ENCODE results near the gene AGBL5.

AGBL5 gene

DNA sequence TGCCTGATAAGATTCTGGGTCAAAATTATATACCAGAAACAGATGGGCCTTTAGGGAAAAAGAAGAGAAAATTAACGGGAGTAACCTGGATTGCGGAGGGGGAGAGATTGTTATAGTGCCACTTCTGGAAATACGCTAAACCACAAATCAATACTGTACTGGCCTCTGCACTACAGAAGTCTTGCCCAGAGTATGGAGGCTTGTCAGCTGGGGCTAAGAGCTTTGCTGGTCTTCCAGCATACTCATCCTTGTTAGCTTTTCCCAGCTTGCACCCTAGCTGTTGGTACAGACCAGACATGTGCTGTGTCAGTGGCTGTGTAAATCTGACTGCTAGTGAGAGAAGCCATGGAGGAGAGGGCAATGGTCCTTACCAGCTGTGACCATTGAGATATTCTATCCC, 8.9 kb downstream of the AGBL5 start:
- ChIA-PET CTCF (no interaction called here), POLR2A (interaction anchor here (0.5 to 2.7 kb wide), 4 partner anchors 10 to 105 kb away, joined by 4 to 13 read pairs (median 4); partner anchors contain the start of genes AGBL5 and OST4)
- DNase-seq (ENCODE audit: low read depth, low spot score) = no peak
- TF ChIP-seq, protein P1, sequence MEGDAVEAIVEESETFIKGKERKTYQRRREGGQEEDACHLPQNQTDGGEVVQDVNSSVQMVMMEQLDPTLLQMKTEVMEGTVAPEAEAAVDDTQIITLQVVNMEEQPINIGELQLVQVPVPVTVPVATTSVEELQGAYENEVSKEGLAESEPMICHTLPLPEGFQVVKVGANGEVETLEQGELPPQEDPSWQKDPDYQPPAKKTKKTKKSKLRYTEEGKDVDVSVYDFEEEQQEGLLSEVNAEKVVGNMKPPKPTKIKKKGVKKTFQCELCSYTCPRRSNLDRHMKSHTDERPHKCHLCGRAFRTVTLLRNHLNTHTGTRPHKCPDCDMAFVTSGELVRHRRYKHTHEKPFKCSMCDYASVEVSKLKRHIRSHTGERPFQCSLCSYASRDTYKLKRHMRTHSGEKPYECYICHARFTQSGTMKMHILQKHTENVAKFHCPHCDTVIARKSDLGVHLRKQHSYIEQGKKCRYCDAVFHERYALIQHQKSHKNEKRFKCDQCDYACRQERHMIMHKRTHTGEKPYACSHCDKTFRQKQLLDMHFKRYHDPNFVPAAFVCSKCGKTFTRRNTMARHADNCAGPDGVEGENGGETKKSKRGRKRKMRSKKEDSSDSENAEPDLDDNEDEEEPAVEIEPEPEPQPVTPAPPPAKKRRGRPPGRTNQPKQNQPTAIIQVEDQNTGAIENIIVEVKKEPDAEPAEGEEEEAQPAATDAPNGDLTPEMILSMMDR (IDR thresholded peaks at IDR 0.05; ENCODE audit: insufficient read depth, low read length, missing control alignments) = no peak
- no peak overlapping the region for H3K4me3 ChIP-seq (ENCODE audit: low read depth, low read length)

DNA sequence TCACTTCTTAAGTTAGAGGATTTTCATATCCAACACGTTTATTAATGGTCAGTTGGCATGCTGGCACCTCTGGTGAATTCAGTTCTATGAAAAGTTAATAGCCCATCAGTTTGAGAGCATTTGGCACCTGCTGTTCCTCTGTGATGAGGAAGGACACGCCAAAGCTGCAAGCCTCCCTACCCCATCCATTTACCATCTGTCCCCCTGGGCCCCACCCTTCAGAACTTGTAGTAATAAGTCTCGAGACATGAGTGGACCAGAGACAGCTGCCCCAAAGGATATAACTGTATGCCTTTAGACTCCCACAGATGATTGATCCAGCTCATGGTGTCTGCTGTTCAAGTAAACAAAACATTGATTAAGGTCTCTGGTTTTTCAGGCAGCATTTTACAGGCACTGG, 13.7 kb downstream of the AGBL5 start:
- ChIA-PET POLR2A (interaction anchor here (0.6 to 1.6 kb wide), 4 partner anchors 8 to 262 kb away, joined by 3 to 8 read pairs (median 6); no protein-coding TSS in a partner anchor), CTCF (interaction anchor here (0.7 to 1.3 kb wide), 4 partner anchors 9 to 15 kb away, joined by 3 to 4 read pairs (median 3); partner anchors contain the start of gene EMILIN1)
- DNase-seq (ENCODE audit: low read depth, low spot score) = no peak
- no peak overlapping the region for H3K4me3 ChIP-seq (ENCODE audit: low read depth, low read length)
- TF ChIP-seq, protein P1 (IDR thresholded peaks at IDR 0.05; ENCODE audit: insufficient read depth, low read length, missing control alignments) = no peak

DNA sequence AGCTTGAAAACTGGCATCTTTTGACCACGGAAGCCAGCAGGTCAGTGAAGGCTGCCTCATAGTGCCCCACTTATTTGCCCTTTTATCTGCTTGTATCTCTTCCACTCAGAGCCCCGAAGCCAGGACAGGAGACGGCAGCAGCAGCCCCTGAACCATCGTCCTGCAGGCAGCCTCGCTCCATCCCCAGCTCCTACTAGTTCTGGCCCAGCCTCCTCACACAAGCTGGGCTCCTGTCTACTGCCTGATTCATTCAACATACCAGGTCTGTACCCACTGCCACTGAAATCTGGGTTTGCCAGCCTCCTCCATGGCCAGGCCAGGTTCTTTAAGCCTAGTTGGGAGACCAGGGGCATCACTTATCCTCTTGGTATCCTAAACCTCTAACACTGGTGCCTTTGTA, 15.9 kb downstream of the AGBL5 start:
- POLR2A ChIA-PET = interaction anchor here (1.0 to 2.6 kb wide), 5 partner anchors 9 to 17 kb away, joined by 3 to 14 read pairs (median 4); partner anchors contain the start of genes AGBL5 and EMILIN1

DNA sequence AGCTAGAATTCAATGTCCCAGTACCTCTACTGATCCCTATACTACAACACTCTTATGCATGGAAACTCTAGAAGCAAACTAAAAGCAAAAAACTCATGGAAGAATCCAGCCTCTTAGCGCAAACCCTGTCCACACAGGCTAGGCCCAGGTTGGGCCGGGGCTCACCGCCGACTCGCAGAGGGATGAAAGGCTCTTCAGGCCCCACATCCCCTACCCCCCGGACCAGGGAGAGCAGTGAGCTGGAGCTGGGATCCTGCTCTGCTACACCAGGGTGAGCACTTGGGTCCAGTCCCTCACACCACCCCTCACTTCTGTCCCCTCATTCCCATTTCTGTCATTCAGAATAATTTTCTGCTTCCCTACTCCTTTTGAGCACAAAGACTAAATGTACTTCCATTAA, 18.0 kb downstream of the AGBL5 start:
- ChIA-PET CTCF (interaction anchor here (0.8 to 3.5 kb wide), 4 partner anchors 9 to 129 kb away, joined by 3 to 13 read pairs (median 10); partner anchors contain the start of gene EMILIN1), POLR2A (interaction anchor here (2.6 kb wide), 1 partner anchor 11 kb away, joined by 14 read pairs; no protein-coding TSS in a partner anchor)
- TF ChIP-seq, protein P1 (IDR thresholded peaks at IDR 0.05; ENCODE audit: insufficient read depth, low read length, missing control alignments) = no peak

More for the DNA sequence above, 15.9 kb downstream of the AGBL5 start:
- H3K4me3 ChIP-seq (ENCODE audit: low read depth, low read length) = no peak overlapping the region
- TF ChIP-seq, protein P1 (IDR thresholded peaks at IDR 0.05; ENCODE audit: insufficient read depth, low read length, missing control alignments) = no peak
- no peak for DNase-seq (ENCODE audit: low read depth, low spot score)
- CTCF ChIA-PET = interaction anchor here (0.8 to 3.5 kb wide), 5 partner anchors 11 to 106 kb away, joined by 3 to 13 read pairs (median 4); partner anchors contain the start of genes AGBL5 and EMILIN1

DNA sequence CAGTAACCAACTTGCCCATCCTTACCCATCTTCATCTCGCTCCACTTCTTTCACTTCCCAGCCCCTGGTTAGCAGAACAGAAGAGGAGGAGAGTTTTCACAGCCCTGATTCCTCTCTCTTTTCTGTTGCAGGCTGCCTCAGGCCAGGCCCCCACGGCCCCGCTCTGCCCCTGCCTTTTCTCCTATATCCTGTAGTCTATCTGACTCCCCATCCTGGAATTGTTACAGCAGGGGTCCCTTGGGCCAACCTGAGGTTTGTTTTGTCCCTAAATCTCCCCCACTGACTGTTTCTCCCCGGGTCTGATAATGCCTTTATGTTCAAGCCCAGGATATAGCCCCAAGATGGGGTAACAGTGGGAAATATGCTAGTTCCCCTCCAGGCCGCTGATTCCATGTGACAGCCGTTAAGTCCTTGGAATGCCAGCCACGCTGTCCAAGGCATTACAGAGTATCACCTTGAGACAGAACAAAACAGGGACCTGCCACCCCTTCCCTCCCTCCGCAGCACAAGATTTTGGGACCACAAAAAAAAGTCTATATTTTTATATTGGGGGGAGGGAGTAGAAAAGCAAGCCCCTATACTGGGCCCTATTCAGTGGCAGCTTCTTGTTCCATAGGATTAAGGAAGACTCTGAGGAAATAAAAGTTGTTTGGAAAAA, 18.6 kb downstream of the AGBL5 start:
- ChIA-PET POLR2A (interaction anchor here (2.2 to 3.4 kb wide), 3 partner anchors 15 to 37 kb away, joined by 7 to 31 read pairs (median 16); partner anchors contain the start of genes AGBL5 and TMEM214), CTCF (interaction anchor here (0.8 to 1.4 kb wide), 3 partner anchors 11 to 129 kb away, joined by 3 to 4 read pairs (median 3); no protein-coding TSS in a partner anchor)
- H3K4me3 ChIP-seq (ENCODE audit: low read depth, low read length) = peak overlapping the region; percentile 91
- TF ChIP-seq, protein P1 (IDR thresholded peaks at IDR 0.05; ENCODE audit: insufficient read depth, low read length, missing control alignments) = no peak
- no peak for DNase-seq (ENCODE audit: low read depth, low spot score)

More for the DNA sequence above, 18.0 kb downstream of the AGBL5 start:
- DNase-seq (ENCODE audit: low read depth, low spot score) = no peak
- H3K4me3 ChIP-seq (ENCODE audit: low read depth, low read length) = peak overlapping the region; percentile 91

Measured in AG04449 (cell line).